Measurements from ENCODE around the gene ARAP3. TPM values are rescaled to one million over a fixed set of nuclear protein-coding genes. Genes with fewer than 3 reads are reported as not detected.

ARAP3 gene
- total and polyA plus RNA-seq, 5 experiments from 2014 or later, result 38.2 to 41.4 TPM; not detected in 3

DNA sequence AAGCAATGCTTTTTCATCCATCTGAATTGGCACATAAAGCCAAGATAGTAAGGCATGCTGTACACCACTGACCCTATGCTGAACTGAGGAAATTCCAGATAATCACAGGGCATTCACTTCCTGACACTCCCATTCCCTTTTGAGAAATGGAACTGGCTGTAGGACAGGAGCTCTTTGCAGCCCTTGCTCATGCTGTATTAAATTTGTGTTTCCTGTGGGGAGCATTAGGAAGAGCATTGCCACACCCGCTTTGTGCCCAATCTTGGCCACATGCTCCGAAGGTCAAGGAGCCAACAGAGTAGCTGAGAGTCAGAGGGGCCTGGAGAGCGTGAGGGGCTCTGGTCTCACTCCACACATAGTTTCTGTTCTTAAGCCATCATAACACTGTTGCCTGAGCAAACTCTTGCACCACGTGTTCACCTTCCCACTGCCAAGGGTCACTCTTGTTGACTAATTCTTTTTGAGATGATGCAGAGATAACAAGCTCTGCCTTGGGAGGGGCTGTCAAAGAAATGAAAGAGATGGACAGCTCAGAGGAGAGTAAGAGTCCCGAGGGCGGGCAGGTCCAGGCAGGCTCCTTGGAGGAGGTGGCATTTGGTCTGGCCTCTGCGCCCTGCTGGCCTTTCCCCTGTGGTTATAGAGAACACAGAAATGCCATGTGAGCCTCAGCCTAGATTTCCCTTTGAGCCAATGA, 31.7 kb upstream of the ARAP3 start:
- Mint-ChIP-seq H3K9me3 (no peaks in the 10 kb centered on the region), H3K36me3 (no peaks in the 10 kb centered on the region), H3K4me3 (no peak overlapping the region), H3K27me3 (peaks cover 2 to 55% (median 9%) of the 10 kb centered on the region in 5 donors), H3K27ac (no peak overlapping the region), H3K4me1 (no peaks in the 10 kb centered on the region)
- DNase-seq, result no peak
- POLR2A ChIA-PET, result no interaction called here
- no peak for ATAC-seq

DNA sequence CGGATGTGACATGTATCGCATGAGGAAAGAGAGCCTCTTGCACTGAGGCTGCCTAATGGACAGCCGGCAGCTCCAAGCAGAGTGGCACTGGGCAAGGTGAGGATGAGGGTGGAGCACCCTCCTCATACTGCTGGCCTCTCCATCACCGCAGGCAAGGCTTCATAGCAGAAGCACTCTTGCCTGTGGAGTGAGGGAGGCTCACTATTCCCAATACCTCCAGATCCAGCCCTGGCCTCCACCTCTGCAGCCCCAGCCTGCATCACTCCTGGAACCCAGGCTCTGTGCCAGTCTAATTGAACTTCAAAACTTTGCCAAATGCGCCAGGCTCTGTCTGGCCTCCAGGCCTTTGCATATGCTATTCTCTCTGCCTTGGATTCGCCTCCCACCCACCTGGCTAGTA, 29.7 kb upstream of the ARAP3 start:
- no peak overlapping the region for H3K27ac Mint-ChIP-seq
- H3K27me3 Mint-ChIP-seq, result peaks cover 2 to 42% (median 9%) of the 10 kb centered on the region in 5 donors
- H3K36me3 Mint-ChIP-seq, result no peaks in the 10 kb centered on the region
- POLR2A ChIA-PET, result no interaction called here
- H3K4me3 Mint-ChIP-seq, result no peak overlapping the region
- no peaks in the 10 kb centered on the region for H3K4me1 Mint-ChIP-seq
- no peak for ATAC-seq
- H3K9me3 Mint-ChIP-seq, result no peaks in the 10 kb centered on the region
- no peak for DNase-seq

DNA sequence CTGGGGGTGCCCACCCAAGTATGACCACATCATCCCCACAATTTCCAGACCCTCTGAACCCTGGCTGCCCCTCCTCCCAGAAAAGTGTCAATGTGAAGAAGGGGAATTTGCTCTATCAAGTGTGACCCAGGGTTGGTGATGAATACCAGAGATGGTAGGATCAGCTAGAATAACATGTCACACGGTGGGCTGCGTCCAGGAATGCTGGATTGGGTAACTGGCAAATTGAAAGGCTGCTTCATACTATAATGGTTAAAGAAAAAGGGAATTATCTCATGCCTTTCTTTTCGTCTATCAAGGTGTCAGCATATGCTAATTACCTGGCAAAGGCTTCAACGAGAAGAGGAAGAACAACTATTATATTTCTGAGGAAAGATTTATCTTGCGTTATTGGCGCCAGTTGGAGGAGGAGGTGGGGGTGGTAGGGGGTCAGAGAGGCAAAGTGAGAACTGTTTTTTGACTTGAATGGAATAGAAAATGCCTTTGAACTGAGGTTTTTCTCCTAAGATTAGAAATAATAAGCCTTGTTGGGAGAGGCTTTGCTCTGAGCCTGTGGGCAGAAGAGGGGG, 27.8 kb upstream of the ARAP3 start:
- POLR2A ChIA-PET, result no interaction called here
- no peak overlapping the region for H3K4me3 Mint-ChIP-seq
- no peak overlapping the region for H3K27ac Mint-ChIP-seq
- ATAC-seq, result no peak
- H3K27me3 Mint-ChIP-seq, result peaks cover 0 to 24% (median 5%) of the 10 kb centered on the region in 5 donors
- H3K9me3 Mint-ChIP-seq, result no peaks in the 10 kb centered on the region
- H3K36me3 Mint-ChIP-seq, result no peaks in the 10 kb centered on the region
- H3K4me1 Mint-ChIP-seq, result no peaks in the 10 kb centered on the region
- no peak for DNase-seq

DNA sequence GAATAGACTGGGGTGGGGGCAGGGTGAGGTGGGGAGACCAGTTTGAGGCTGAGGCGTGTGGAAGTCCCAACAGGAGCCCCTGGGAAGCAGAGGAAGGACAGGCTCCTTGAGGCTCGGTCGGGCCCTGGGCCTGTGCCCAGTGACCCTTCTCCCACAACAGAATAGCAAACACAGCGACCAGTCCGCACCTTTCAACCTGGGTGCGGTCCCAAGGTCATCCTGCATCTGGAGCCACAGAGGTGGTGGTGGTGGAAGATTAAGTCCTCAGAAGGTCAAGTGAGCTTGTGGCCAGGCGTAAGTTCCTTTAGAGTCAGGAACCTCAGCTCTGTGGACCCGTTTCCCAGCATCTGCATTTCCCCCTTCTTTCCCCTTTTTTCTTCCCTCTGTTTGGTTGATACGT, 26.0 kb upstream of the ARAP3 start:
- DNase-seq (no peak), ATAC-seq (no peak)
- peaks cover 3 to 5% (median 4%) of the 10 kb centered on the region in 4 donors for H3K4me1 Mint-ChIP-seq
- H3K4me3 Mint-ChIP-seq, result no peak overlapping the region
- no peaks in the 10 kb centered on the region for H3K9me3 Mint-ChIP-seq
- H3K27ac Mint-ChIP-seq, result no peak overlapping the region
- POLR2A ChIA-PET, result interaction anchor here (0.6 kb wide), 1 partner anchor 41 kb away, joined by 3 read pairs; no protein-coding TSS in a partner anchor
- peaks cover 0 to 14% (median 2%) of the 10 kb centered on the region in 5 donors for H3K27me3 Mint-ChIP-seq
- no peaks in the 10 kb centered on the region for H3K36me3 Mint-ChIP-seq

DNA sequence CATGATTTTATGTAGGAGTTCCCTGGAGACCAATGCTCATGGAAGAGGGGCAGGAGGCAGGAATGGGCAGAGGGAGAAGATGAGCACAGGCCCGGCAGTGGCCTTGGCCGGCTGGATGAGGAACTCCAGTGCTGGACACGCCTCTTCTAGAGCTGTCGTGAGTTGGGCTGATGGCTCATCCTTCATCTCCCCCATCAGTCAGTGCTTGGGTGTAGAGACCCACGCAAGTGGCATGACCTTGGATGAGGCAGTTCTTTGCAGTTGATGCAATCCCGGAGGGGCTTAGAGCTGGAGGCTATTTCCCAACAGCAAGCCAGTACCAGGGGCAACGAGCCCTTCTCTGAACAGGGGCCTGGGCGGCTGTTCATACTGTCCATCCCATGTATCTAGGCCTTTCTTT, 25.5 kb upstream of the ARAP3 start:
- no peaks in the 10 kb centered on the region for H3K36me3 Mint-ChIP-seq
- H3K4me1 Mint-ChIP-seq, result peaks cover 4 to 10% (median 7%) of the 10 kb centered on the region in 4 donors
- H3K27me3 Mint-ChIP-seq, result peaks cover 0 to 14% (median 2%) of the 10 kb centered on the region in 5 donors
- POLR2A ChIA-PET, result interaction anchor here (0.6 kb wide), 2 partner anchors 19 to 40 kb away, joined by 3 read pairs; no protein-coding TSS in a partner anchor
- no peaks in the 10 kb centered on the region for H3K9me3 Mint-ChIP-seq
- H3K27ac Mint-ChIP-seq, result peak overlapping the region in 1 of 10 donors; percentile 91
- no peak overlapping the region for H3K4me3 Mint-ChIP-seq
- no peak for DNase-seq
- ATAC-seq, result no peak

DNA sequence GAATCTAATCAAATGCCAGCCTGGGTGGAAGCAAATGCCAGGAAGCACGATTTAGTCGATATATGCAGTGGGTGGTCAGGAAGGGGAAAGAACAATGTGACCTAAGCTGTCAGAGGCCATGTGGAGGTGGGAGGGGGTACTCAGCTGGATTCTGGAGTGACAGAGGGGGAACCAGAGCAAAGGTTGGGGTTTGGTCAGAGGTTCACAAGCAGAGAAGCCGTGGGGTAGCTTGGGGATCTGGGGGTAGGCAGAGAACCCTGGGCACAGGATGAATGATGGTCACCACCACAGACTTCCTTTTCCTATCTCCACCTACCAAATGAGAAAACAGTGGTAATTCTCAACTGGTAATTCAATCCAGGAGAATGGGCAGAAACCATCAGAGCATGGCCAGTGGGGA, 24.1 kb upstream of the ARAP3 start:
- DNase-seq (no peak), ATAC-seq (no peak)
- H3K4me1 Mint-ChIP-seq, result peaks cover 12 to 21% (median 18%) of the 10 kb centered on the region in 4 donors
- H3K4me3 Mint-ChIP-seq, result no peak overlapping the region
- peaks cover 2 to 10% (median 10%) of the 10 kb centered on the region in 5 donors for H3K27me3 Mint-ChIP-seq
- no peaks in the 10 kb centered on the region for H3K9me3 Mint-ChIP-seq
- H3K36me3 Mint-ChIP-seq, result no peaks in the 10 kb centered on the region
- POLR2A ChIA-PET, result no interaction called here
- no peak overlapping the region for H3K27ac Mint-ChIP-seq

DNA sequence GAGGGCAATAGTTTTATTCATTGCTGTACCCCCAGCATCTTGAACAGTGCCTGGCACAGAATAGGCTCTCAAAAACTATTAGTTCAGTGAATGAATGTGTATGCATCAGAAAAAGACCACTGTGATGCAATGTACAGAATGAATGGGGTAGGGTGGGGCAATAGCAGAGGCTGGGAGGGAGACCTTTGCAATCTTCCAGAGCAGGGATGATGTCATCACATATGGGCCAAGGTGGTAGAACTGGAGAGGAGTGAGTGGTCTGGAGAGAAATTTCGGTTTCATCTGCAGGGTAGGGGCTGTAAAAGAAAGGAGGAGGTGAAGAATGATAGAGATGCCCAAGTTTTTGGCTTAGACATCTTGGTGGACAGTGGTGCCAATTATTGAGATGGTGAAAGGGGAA, 23.4 kb upstream of the ARAP3 start:
- DNase-seq, result no peak
- POLR2A ChIA-PET, result no interaction called here
- ATAC-seq, result no peak
- Mint-ChIP-seq H3K27me3 (peaks cover 2 to 10% (median 6%) of the 10 kb centered on the region in 5 donors), H3K27ac (no peak overlapping the region), H3K36me3 (no peaks in the 10 kb centered on the region), H3K4me3 (no peak overlapping the region), H3K9me3 (no peaks in the 10 kb centered on the region), H3K4me1 (peaks cover 13 to 22% (median 19%) of the 10 kb centered on the region in 4 donors)

DNA sequence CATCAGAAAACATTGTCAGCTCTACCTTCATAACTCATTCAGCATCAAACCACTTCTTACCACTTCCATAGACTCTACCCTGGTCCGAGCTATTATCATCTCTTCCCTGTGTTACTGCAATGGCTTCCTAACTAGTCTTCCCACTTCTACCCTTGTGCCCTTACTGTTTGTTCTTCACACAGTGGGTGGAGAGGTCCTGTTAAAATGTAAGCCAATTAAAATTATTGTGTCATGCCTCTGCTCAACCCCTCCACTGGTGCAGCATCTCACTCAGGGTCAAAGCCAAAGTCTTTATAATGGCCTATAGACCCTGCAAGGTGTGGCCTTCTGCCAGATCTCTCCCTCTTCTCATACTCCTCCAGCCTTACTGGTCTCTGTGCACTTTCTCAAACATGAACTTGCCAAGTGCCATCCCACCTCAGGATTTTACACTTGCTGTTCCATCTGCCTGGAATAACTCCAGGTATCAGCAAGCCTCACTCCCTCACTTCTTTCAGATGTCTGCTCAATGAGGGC, 22.8 kb upstream of the ARAP3 start:
- peaks cover 5 to 16% (median 12%) of the 10 kb centered on the region in 5 donors for H3K27me3 Mint-ChIP-seq
- no peak for ATAC-seq
- DNase-seq, result no peak
- H3K36me3 Mint-ChIP-seq, result no peaks in the 10 kb centered on the region
- no peaks in the 10 kb centered on the region for H3K9me3 Mint-ChIP-seq
- POLR2A ChIA-PET, result no interaction called here
- H3K27ac Mint-ChIP-seq, result no peak overlapping the region
- H3K4me3 Mint-ChIP-seq, result no peak overlapping the region
- H3K4me1 Mint-ChIP-seq, result peaks cover 13 to 22% (median 21%) of the 10 kb centered on the region in 4 donors

DNA sequence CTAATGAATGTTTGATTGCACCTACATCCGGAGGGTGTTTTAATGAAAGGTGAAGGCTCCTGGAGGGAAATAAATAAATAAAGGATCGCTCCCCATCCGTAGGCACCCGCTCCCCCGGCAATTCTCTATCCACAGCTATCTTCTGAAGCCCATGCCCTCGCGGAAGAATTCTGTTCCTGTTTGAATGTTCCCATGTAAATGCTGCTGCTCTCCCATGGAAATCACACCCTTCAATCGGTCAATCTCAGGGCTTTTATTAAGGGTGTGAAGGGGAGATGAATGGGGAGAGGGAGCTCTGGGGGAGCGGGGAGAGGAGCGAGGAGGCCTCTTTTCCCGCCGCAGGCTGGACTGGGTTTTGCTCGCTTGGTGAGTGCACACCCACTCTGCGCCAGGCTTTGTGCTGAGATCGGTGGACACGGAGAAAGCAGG, 21.1 kb upstream of the ARAP3 start:
- Mint-ChIP-seq H3K36me3 (no peaks in the 10 kb centered on the region), H3K4me1 (peaks cover 14 to 23% (median 21%) of the 10 kb centered on the region in 4 donors), H3K27me3 (peaks cover 15 to 31% (median 23%) of the 10 kb centered on the region in 5 donors), H3K9me3 (no peaks in the 10 kb centered on the region), H3K27ac (peak overlapping the region in 6 of 10 donors; percentile 9 to 75 (median 33)), H3K4me3 (peak overlapping the region in 4 of 10 donors; percentile 74 to 91 (median 84))
- POLR2A ChIA-PET, result interaction anchor here (0.7 to 4.0 kb wide), 6 partner anchors 10 to 258 kb away, joined by 3 to 28 read pairs (median 9); partner anchors contain the start of gene PCDH1
- no peak for DNase-seq
- ATAC-seq, result no peak

DNA sequence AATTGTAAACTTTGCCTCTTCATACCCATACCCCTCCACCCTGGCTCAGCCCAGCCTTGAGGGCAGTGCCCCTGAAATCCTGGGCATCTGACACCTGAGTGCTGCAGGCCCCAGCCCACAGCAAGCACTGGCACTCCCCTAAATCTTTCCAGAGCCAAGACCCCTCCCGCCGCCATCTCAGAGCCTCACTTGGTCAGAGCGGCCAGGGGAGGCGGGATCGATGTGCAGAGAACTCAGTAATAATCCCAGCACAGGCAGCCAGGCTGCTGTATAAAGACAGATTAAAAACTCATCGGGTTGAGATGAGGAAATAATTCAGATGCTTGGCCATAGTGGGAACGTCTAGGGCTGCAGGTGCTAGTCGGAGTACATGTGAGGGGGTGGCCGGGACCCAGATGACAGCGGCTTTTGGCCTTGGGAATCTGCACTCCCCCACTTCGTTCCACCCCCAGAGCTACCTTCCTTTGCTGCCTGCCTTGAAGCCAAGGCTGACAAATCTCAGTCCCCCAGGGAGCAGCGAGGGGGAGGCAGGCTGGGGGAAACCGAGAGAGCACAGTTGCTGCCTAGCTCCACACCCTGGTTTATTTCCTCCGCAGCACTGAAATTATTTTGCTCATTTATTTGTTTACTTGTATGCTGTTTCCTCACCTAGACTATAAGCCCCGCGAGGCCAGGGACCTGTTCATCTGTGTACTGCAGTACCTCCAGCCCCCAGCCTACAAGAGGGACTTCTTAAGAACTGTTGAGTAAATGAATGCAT, 19.5 kb upstream of the ARAP3 start:
- H3K4me1 Mint-ChIP-seq, result peaks cover 14 to 23% (median 21%) of the 10 kb centered on the region in 4 donors
- POLR2A ChIA-PET, result interaction anchor here (0.7 to 4.0 kb wide), 4 partner anchors 18 to 260 kb away, joined by 3 to 28 read pairs (median 16); partner anchors contain the start of gene PCDH1
- H3K27ac Mint-ChIP-seq, result peak overlapping the region in 5 of 10 donors; percentile 47 to 87 (median 56)
- ATAC-seq (peak; percentile 20 to 32), DNase-seq (peak in 1 of 10 donors; percentile 24)
- peaks cover 21 to 40% (median 38%) of the 10 kb centered on the region in 5 donors for H3K27me3 Mint-ChIP-seq
- H3K9me3 Mint-ChIP-seq, result no peaks in the 10 kb centered on the region
- peak overlapping the region in 7 of 10 donors; percentile 24 to 91 (median 74) for H3K4me3 Mint-ChIP-seq
- H3K36me3 Mint-ChIP-seq, result no peaks in the 10 kb centered on the region

DNA sequence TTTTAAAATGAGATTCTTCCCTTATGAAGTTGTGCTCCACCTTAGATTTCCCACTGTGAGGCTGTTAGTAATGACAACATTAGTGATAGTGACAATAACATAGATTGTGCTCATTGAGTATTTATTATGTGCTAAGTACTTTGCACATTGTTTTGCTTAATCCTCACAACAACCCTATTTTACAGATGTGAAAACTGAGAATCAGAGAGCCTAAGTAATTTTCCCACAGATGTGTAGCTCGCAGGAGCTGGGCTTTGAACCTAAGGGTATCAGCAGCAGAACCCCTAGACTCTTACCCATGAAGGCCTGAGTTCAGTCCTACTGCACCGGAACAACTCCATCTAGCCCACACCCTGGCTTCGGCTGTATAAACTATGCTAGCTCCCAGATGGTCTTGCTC, 15.6 kb upstream of the ARAP3 start:
- Mint-ChIP-seq H3K36me3 (no peaks in the 10 kb centered on the region), H3K9me3 (no peaks in the 10 kb centered on the region), H3K4me1 (peaks cover 10 to 26% (median 24%) of the 10 kb centered on the region in 4 donors), H3K27ac (peak overlapping the region in 1 of 10 donors; percentile 29), H3K27me3 (peaks cover 22 to 68% (median 44%) of the 10 kb centered on the region in 5 donors), H3K4me3 (no peak overlapping the region)
- DNase-seq, result no peak
- POLR2A ChIA-PET, result no interaction called here
- no peak for ATAC-seq

DNA sequence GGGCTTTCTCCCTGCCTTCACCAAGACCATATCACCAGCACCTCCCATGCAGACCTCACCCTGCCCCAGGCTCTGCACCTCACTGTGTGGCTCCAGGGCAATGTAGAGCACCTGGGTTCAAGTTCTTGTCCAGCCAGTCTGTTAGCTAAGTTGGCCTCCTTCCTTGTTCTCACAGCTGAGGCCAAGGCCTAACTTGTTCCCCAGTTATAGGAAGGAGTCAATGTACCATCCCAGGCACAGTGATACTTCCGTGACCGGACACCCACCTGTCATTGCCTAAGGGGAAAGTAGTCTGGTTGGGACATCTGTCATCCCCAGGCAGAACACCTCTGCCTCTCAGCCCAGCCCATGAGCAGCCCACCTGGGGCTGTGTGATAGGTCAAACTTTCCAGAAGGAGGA, 14.4 kb upstream of the ARAP3 start:
- Mint-ChIP-seq H3K27me3 (peaks cover 20 to 78% (median 44%) of the 10 kb centered on the region in 5 donors), H3K9me3 (no peaks in the 10 kb centered on the region), H3K4me1 (peaks cover 12 to 28% (median 24%) of the 10 kb centered on the region in 4 donors), H3K4me3 (no peak overlapping the region), H3K27ac (no peak overlapping the region), H3K36me3 (no peaks in the 10 kb centered on the region)
- DNase-seq, result no peak
- POLR2A ChIA-PET, result interaction anchor here (0.9 to 1.2 kb wide), 2 partner anchors 16 to 264 kb away, joined by 3 read pairs; no protein-coding TSS in a partner anchor
- no peak for ATAC-seq
